ENCODE results near the gene TRAPPC2B. TPM values are rescaled to one million over a fixed set of nuclear protein-coding genes. Genes with fewer than 3 reads are reported as not detected.

TRAPPC2B gene
- total RNA-seq, 1 experiment from 2014 or later: 16.1 TPM

DNA sequence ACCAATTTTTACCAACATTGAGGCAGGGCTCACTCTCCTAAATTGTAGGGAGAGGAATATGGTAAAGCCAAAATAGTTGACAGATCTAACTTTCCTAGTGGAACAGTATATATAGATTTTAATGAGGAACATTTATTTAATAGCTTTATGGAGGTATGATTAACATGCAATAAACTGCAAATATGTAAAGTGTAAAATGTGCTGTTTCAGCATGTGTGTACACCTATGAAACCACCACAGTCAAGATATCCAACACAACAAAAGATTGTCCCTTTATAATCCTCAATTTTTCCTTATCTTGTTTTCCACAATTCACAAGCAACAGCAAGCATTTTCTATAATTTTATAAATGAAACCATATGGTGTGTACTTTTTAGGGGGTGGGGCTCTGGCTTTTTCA is 4.1 kb upstream of the TRAPPC2B start:
- intact Hi-C loops (cut with micrococcal nuclease): no loop called here
- Histone ChIP-seq H3K4me2 (ENCODE audit: low read length) (no peak overlapping the region), H3K4me3 (ENCODE audit: low read length) (no peak overlapping the region), H3K79me2 (ENCODE audit: low read length) (peaks cover 17% of the 10 kb centered on the region), H3K4me1 (ENCODE audit: insufficient read depth, low read length) (peaks cover 12% of the 10 kb centered on the region), H3F3A (ENCODE audit: low read length, unreplicated experiment) (no peaks in the 10 kb centered on the region), H3K27ac (ENCODE audit: low read length) (no peak overlapping the region), H3K36me3 (ENCODE audit: low read depth, low read length) (peaks cover 51% of the 10 kb centered on the region), H4K20me1 (ENCODE audit: low read length) (no peaks in the 10 kb centered on the region), H3K9ac (ENCODE audit: low read length) (no peak overlapping the region), H3K27me3 (ENCODE audit: low read length) (no peaks in the 10 kb centered on the region), H3K9me2 (replicated peaks; ENCODE audit: low read length) (no peaks in the 10 kb centered on the region), H2AFZ (ENCODE audit: low read length) (no peak overlapping the region), H3K9me3 (ENCODE audit: low read length) (no peaks in the 10 kb centered on the region)
- ATAC-seq (no peak), DNase-seq (no peak)
- ChIA-PET CTCF (no interaction called here), POLR2A (ENCODE audit: unreplicated experiment) (no interaction called here)
- BruUV-seq (replicated peaks): no TSS peak
- TF ChIP-seq EZH2 (IDR thresholded peaks at IDR 0.05; ENCODE audit: low read length, unreplicated experiment) (no peak), EZH2phosphoT487 (IDR thresholded peaks at IDR 0.05; ENCODE audit: borderline replicate concordance, low read length) (no peak), CTCF (conservative IDR thresholded peaks at IDR 0.05; ENCODE audit: low read depth, low read length) (no peak)

DNA sequence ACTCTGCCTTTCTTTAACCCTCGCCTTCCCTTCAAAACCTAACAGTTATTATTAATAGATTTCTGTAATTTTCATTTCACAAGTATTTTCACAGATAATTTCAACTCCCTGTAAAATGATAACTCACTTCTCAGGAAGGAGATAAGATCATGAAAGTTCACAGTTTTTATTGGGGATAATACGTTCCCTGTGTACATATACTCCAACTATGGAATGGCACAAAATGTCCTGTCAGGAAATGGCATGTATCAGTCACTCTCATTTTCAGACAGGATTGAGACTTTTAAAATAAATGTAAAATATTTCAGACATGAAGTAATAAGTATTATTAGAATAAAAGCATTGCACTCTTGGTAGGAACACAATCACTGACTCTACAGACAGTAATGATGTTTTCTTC is 932 bp upstream of the TRAPPC2B start:
- Histone ChIP-seq H3K4me1 (ENCODE audit: insufficient read depth, low read length) (peaks cover 13% of the 10 kb centered on the region), H3K9me2 (replicated peaks; ENCODE audit: low read length) (no peaks in the 10 kb centered on the region), H3K79me2 (ENCODE audit: low read length) (peaks cover 23% of the 10 kb centered on the region), H3K4me2 (ENCODE audit: low read length) (peak overlapping the region; percentile 85), H3K9me3 (ENCODE audit: low read length) (no peaks in the 10 kb centered on the region), H3K36me3 (ENCODE audit: low read depth, low read length) (peaks cover 20% of the 10 kb centered on the region), H3K4me3 (ENCODE audit: low read length) (peak overlapping the region; percentile 80), H3K9ac (ENCODE audit: low read length) (peak overlapping the region; percentile 55), H3F3A (ENCODE audit: low read length, unreplicated experiment) (no peaks in the 10 kb centered on the region), H4K20me1 (ENCODE audit: low read length) (no peaks in the 10 kb centered on the region), H2AFZ (ENCODE audit: low read length) (peak overlapping the region; percentile 90), H3K27me3 (ENCODE audit: low read length) (no peaks in the 10 kb centered on the region), H3K27ac (ENCODE audit: low read length) (no peak overlapping the region; the same call in 1 of the 2 replicates)
- ATAC-seq (no peak), DNase-seq (no peak)
- CTCF ChIA-PET: no interaction called here
- no peak for TF ChIP-seq CTCF (conservative IDR thresholded peaks at IDR 0.05; ENCODE audit: low read depth, low read length)
- TF ChIP-seq EZH2phosphoT487 (IDR thresholded peaks at IDR 0.05; ENCODE audit: borderline replicate concordance, low read length): no peak
- no peak for TF ChIP-seq EZH2 (IDR thresholded peaks at IDR 0.05; ENCODE audit: low read length, unreplicated experiment)
- intact Hi-C loops (cut with micrococcal nuclease): no loop called here
- POLR2A ChIA-PET (ENCODE audit: unreplicated experiment): no interaction called here
- no TSS peak for BruUV-seq (replicated peaks)

GRCh38 chr19:57363688-57364181 is 384 bp downstream of the TRAPPC2B start:
- TSS peak; percentile 49 for BruUV-seq (replicated peaks)
- no peaks in the 10 kb centered on the region for H3F3A ChIP-seq (ENCODE audit: low read length, unreplicated experiment)
- peak overlapping the region; percentile 90 for H2AFZ ChIP-seq (ENCODE audit: low read length)
- H3K9me2 ChIP-seq (replicated peaks; ENCODE audit: low read length): no peaks in the 10 kb centered on the region
- TF ChIP-seq EZH2phosphoT487 (IDR thresholded peaks at IDR 0.05; ENCODE audit: borderline replicate concordance, low read length) (no peak), CTCF (conservative IDR thresholded peaks at IDR 0.05; ENCODE audit: low read depth, low read length) (no peak), EZH2 (IDR thresholded peaks at IDR 0.05; ENCODE audit: low read length, unreplicated experiment) (no peak)
- H3K27ac ChIP-seq (ENCODE audit: low read length): peak overlapping the region; percentile 32; the same call in 1 of the 2 replicates
- ChIA-PET POLR2A (ENCODE audit: unreplicated experiment) (no interaction called here), CTCF (no interaction called here)
- H3K4me1 ChIP-seq (ENCODE audit: insufficient read depth, low read length): peaks cover 13% of the 10 kb centered on the region
- H3K36me3 ChIP-seq (ENCODE audit: low read depth, low read length): peaks cover 14% of the 10 kb centered on the region
- ATAC-seq (peak; percentile 3; the same call in 1 of the 2 replicates), DNase-seq (no peak)
- H3K79me2 ChIP-seq (ENCODE audit: low read length): peaks cover 18% of the 10 kb centered on the region
- intact Hi-C loops (cut with micrococcal nuclease): loop anchor here (1.0 kb wide), 2 partner anchors 12 to 43 kb away; partner anchors contain the start of genes ZNF304 and ZNF543
- H3K9me3 ChIP-seq (ENCODE audit: low read length): no peaks in the 10 kb centered on the region
- H3K4me3 ChIP-seq (ENCODE audit: low read length): peak overlapping the region; percentile 80
- no peaks in the 10 kb centered on the region for H4K20me1 ChIP-seq (ENCODE audit: low read length)
- H3K4me2 ChIP-seq (ENCODE audit: low read length): peak overlapping the region; percentile 85
- peak overlapping the region; percentile 82 for H3K9ac ChIP-seq (ENCODE audit: low read length)
- H3K27me3 ChIP-seq (ENCODE audit: low read length): no peaks in the 10 kb centered on the region

Data from PC-3 (cell line).